ENCODE results near the gene CXCL16.

Gene CXCL16

GRCh38 chr17:4750606-4751005 is 10.9 kb upstream of the CXCL16 start:
- no peak for DNase-seq

GRCh38 chr17:4748686-4749085 is 9.0 kb upstream of the CXCL16 start:
- DNase-seq: no peak

- peak; percentile 61 for DNase-seq
These were observed 8.1 kb upstream of the CXCL16 start for GRCh38 chr17:4747847-4748246.

- DNase-seq: no peak
These were observed 5.6 kb upstream of the CXCL16 start for GRCh38 chr17:4744999-4745969.

- DNase-seq: no peak
These were observed 4.2 kb upstream of the CXCL16 start for GRCh38 chr17:4743898-4744297.

GRCh38 chr17:4743216-4743615 is 3.5 kb upstream of the CXCL16 start:
- DNase-seq: no peak

GRCh38 chr17:4742629-4743028 is 2.9 kb upstream of the CXCL16 start:
- DNase-seq: no peak

GRCh38 chr17:4742133-4742532 is 2.4 kb upstream of the CXCL16 start:
- no peak for DNase-seq

- DNase-seq: no peak
These were observed 1.8 kb upstream of the CXCL16 start for GRCh38 chr17:4741544-4741943.

GRCh38 chr17:4740584-4740983 is 856 bp upstream of the CXCL16 start:
- no peak for DNase-seq

GRCh38 chr17:4740025-4740351 is 260 bp upstream of the CXCL16 start:
- no peak for DNase-seq

- peak; percentile 52 for DNase-seq
These were observed 1.3 kb downstream of the CXCL16 start for GRCh38 chr17:4738136-4739121.

- no peak for DNase-seq
These were observed 3.7 kb downstream of the CXCL16 start for GRCh38 chr17:4735876-4736651.

- no peak for DNase-seq
These were observed 4.8 kb downstream of the CXCL16 start for GRCh38 chr17:4734857-4735475.

- no peak for DNase-seq
These were observed 6.6 kb downstream of the CXCL16 start for GRCh38 chr17:4733073-4733531.

- DNase-seq: no peak
These were observed 11.6 kb downstream of the CXCL16 start for GRCh38 chr17:4728124-4728523.

GRCh38 chr17:4725646-4726310 is 13.9 kb downstream of the CXCL16 start:
- no peak for DNase-seq

- no peak for DNase-seq
These were observed 15.1 kb downstream of the CXCL16 start for GRCh38 chr17:4724650-4725049.

- no peak for DNase-seq
These were observed 17.0 kb downstream of the CXCL16 start for GRCh38 chr17:4722678-4723240.

GRCh38 chr17:4721203-4722135 is 18.3 kb downstream of the CXCL16 start:
- DNase-seq: no peak
